Vagina (tissue), 2 donors: Measurements from ENCODE around the gene DNAH6.

Source experiments
- CTCF ChIP-seq, 3 experiments: fragments of 450-650 bp in 2 of 3; fragments of 200-600 bp in 1 of 3; sonication (generic) in 1 of 3; IDR thresholded peaks; one replicate each; pipeline ENCODE4 v1.5.1; 2017 to 2019; ENCODE audit warnings: antibody characterized with exemption in 3 of 3, mild to moderate bottlenecking in 2 of 3, moderate library complexity in 2 of 3
- POLR2A ChIP-seq, 2 donors: fragments of 450-650 bp; IDR thresholded peaks; one replicate each; pipeline ENCODE4 v1.6.1; 2017; ENCODE audit warnings: antibody characterized with exemption in 2 of 2, mild to moderate bottlenecking in 2 of 2, moderate library complexity in 2 of 2
- POLR2AphosphoS5 ChIP-seq, 2 donors: sonication (generic); formaldehyde crosslinking; IDR thresholded peaks; one replicate each; pipeline ENCODE4 v1.9.0; 2017; ENCODE audit warnings: antibody characterized with exemption in 2 of 2, mild to moderate bottlenecking in 2 of 2, low read depth in 1 of 2; ENCODE audit not compliant: insufficient read depth in 1 of 2

GRCh38 chr2:84474176-84474575 is 42.1 kb upstream of the DNAH6 start:
- no peak for TF ChIP-seq CTCF (IDR thresholded peaks at IDR 0.05)
- TF ChIP-seq POLR2A (IDR thresholded peaks at IDR 0.05): no peak
- TF ChIP-seq POLR2AphosphoS5 (IDR thresholded peaks at IDR 0.05; ENCODE audit: insufficient read depth in 1 of 2, low read depth in 1 of 2): peak in 1 of 2 donors; percentile 36
